Upper lobe of left lung (tissue), 4 donors: ENCODE data around the gene FGF5.

Source experiments
- CTCF ChIP-seq, 6 experiments: fragments of 450-650 bp in 4 of 6; fragments of 200-600 bp in 2 of 6; sonication (generic) in 2 of 6; IDR thresholded peaks; one replicate each; pipeline ENCODE4 v1.5.1; 2016 to 2019; ENCODE audit warnings: antibody characterized with exemption in 6 of 6
- EP300 ChIP-seq, 4 donors: sonication (generic); formaldehyde crosslinking; IDR thresholded peaks; one replicate each; pipeline ENCODE4 v1.5.1; 2017; ENCODE audit warnings: antibody characterized with exemption in 4 of 4, control low read depth in 2 of 4

DNA sequence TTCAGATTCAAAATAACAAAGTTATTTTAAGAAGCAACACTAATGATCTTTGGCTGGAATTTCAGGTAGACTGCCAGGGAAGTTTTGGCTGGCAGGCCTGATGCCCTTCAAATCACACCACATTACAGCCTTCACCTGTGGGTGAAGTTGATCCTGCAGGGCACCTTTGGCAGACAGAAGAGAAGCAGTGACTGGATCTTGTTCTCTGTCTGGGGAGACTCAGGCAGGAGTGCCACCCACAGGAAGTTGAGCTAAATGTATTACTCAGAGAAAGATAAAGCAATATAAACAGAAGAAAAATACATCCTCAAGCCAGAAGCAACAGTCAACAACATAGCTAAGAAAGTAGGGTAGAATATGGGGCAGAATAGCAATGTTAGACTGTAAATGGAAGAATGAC lies 56.3 kb downstream of the FGF5 start:
- TF ChIP-seq EP300 (IDR thresholded peaks at IDR 0.05) (no peak), CTCF (IDR thresholded peaks at IDR 0.05) (no peak)
